ENCODE results near the gene PLEKHM2. TPM values are rescaled to one million over a fixed set of nuclear protein-coding genes. Genes with fewer than 3 reads are reported as not detected.

PLEKHM2 gene
- total RNA-seq, 1 experiment from 2014 or later = 49.7 TPM

GRCh38 chr1:15756143-15757015 is 72.3 kb downstream of the PLEKHM2 start (continued):
- TF ChIP-seq AR (CRISPR knock-in tag; IDR thresholded peaks at IDR 0.05) = no peak
- TF ChIP-seq ATF3 (CRISPR knock-in tag; conservative IDR thresholded peaks at IDR 0.05) = no peak
- TF ChIP-seq E2F5 (CRISPR knock-in tag; IDR thresholded peaks at IDR 0.05) = no peak
- no peak for TF ChIP-seq ZNF423 (CRISPR knock-in tag; IDR thresholded peaks at IDR 0.05)
- no peak for TF ChIP-seq NFYB (CRISPR knock-in tag; conservative IDR thresholded peaks at IDR 0.05; ENCODE audit: low read depth)
- TF ChIP-seq PREB (CRISPR knock-in tag; IDR thresholded peaks at IDR 0.05; ENCODE audit: borderline replicate concordance) = no peak

GRCh38 chr1:15757016-15757543 is 73.0 kb downstream of the PLEKHM2 start:
- H3K4me1 Mint-ChIP-seq = peaks cover 40% of the 10 kb centered on the region
- peak overlapping the region; percentile 79 for H3K4me3 Mint-ChIP-seq
- DNase-seq (ENCODE audit: low spot score) (no peak), ATAC-seq (no peak)
- H3K27ac Mint-ChIP-seq = peak overlapping the region; percentile 26; the same call in 1 of the 2 replicates
- H3K36me3 Mint-ChIP-seq = no peaks in the 10 kb centered on the region
- ChIA-PET POLR2A (interaction anchor here (0.6 to 1.3 kb wide), 5 partner anchors 11 to 272 kb away, joined by 3 to 6 read pairs (median 3); partner anchors contain the start of gene TMEM82), CTCF (interaction anchor here (1.0 to 5.2 kb wide), 5 partner anchors 16 to 322 kb away, joined by 3 to 51 read pairs (median 4); partner anchors contain the start of gene TMEM82)
- no peaks in the 10 kb centered on the region; the same call in 1 of the 2 replicates for H3K27me3 Mint-ChIP-seq (ENCODE audit: low read depth)
- TF ChIP-seq TP53 (CRISPR knock-in tag; IDR thresholded peaks at IDR 0.05) (0 out of 2 replicates have a peak, but pooled peaks have one; percentile 25), E2F5 (CRISPR knock-in tag; IDR thresholded peaks at IDR 0.05) (no peak)
- 0 out of 2 replicates have a peak, but pooled peaks cover 3% of the 10 kb centered on the region for H3K9me3 Mint-ChIP-seq

- POLR2A ChIA-PET = interaction anchor here (0.6 to 1.3 kb wide), 4 partner anchors 11 to 271 kb away, joined by 3 to 4 read pairs (median 3); no protein-coding TSS in a partner anchor
- Mint-ChIP-seq H3K27ac (peak overlapping the region; percentile 64), H3K9me3 (0 out of 2 replicates have a peak, but pooled peaks cover 3% of the 10 kb centered on the region), H3K4me1 (peaks cover 45% of the 10 kb centered on the region), H3K36me3 (peaks cover 5% of the 10 kb centered on the region), H3K27me3 (ENCODE audit: low read depth) (no peaks in the 10 kb centered on the region), H3K4me3 (peak overlapping the region; percentile 79)
- CTCF ChIA-PET = interaction anchor here (1.0 to 5.2 kb wide), 4 partner anchors 17 to 154 kb away, joined by 3 to 51 read pairs (median 8); partner anchors contain the start of gene TMEM82
- ATAC-seq = peak; percentile 7
- DNase-seq (ENCODE audit: low spot score) = peak; percentile 59
- no peak for TF ChIP-seq JAZF1 (CRISPR knock-in tag; IDR thresholded peaks at IDR 0.05)
- no peak for TF ChIP-seq PREB (CRISPR knock-in tag; IDR thresholded peaks at IDR 0.05; ENCODE audit: borderline replicate concordance)
- TF ChIP-seq HMGXB4 (CRISPR knock-in tag; IDR thresholded peaks at IDR 0.05) = 0 out of 2 replicates have a peak, but pooled peaks have one; percentile 20
- peak; percentile 78 for TF ChIP-seq ZNF423 (CRISPR knock-in tag; IDR thresholded peaks at IDR 0.05)
- 0 out of 2 replicates have a peak, but pooled peaks have one; percentile 34 for TF ChIP-seq E2F5 (CRISPR knock-in tag; IDR thresholded peaks at IDR 0.05)
- no peak for TF ChIP-seq OVOL2 (CRISPR knock-in tag; IDR thresholded peaks at IDR 0.05; ENCODE audit: borderline replicate concordance)
- TF ChIP-seq ZNF396 (CRISPR knock-in tag; IDR thresholded peaks at IDR 0.05; ENCODE audit: borderline replicate concordance) = no peak
- no peak for TF ChIP-seq ERG (CRISPR knock-in tag; IDR thresholded peaks at IDR 0.05)
- no peak for TF ChIP-seq ESRRA (CRISPR knock-in tag; IDR thresholded peaks at IDR 0.05; ENCODE audit: borderline replicate concordance)
Observed at GRCh38 chr1:15757575-15758342, 73.6 kb downstream of the PLEKHM2 start.

Measured in WTC11 (cell line).